Activated CD4-positive, CD25-positive, alpha-beta regulatory T cell treated with anti-CD3 and anti-CD28 coated beads, Interleukin-2, amount 50 U/mL, for 24 hours (primary cell): Measurements from ENCODE around the gene DKKL1.
"Not testable (repeated sequence)": the region's sequence is repeated elsewhere in the genome, so short reads cannot be mapped to it uniquely, and the experiment has no call there.

Experiments used
- ATAC-seq, 2 donors: fragments of 150-1000 bp; cut with Tn5 transposase; one replicate each; pipeline ENCODE4 v1.10.0; 2021; ENCODE audit warnings: mild to moderate bottlenecking in 1 of 2, moderate library complexity in 1 of 2

The DKKL1 gene

DNA sequence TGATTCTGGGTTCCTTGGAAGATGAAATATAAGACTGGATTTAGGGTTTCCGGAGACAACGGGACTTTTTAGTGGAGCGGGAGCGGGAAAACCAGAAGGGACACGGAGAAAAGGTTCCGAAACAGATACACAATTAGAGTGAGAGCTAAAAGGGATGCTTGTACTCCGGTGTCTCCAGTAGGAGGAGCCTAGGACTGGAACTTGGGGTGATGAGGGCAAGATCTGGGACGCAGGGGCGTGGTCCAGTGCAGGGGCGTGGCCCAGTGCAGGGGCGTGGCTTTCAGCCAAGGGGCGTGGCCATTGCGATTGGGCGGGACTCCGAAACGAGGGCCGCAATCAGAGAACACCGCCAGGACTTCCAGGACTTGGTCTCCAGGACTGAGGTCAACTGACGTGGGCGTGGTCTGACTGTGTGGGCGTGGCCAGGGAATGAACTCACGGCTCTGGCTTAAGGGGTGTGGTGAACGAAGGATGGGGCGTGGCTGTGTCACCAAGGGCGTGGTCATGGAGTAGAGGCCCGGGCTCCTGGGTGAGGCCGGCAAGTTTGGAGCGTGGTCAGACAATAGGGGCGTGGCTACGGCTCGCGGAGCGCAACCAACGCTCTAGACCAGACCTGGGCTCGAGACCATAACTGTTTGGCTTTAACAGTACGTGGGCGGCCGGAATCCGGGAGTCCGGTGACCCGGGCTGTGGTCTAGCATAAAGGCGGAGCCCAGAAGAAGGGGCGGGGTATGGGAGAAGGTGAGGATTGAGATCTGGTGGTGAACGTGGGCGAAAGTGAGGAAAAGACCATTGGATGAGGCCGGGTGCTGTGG is at the start of gene DKKL1:
Gene DKKL1 (plus strand): TSS at position 610 of the 815 bp plus-strand sequence. CDS start 122 bp downstream, at position 732.
- ATAC-seq = peak; percentile 66 to 74

DNA sequence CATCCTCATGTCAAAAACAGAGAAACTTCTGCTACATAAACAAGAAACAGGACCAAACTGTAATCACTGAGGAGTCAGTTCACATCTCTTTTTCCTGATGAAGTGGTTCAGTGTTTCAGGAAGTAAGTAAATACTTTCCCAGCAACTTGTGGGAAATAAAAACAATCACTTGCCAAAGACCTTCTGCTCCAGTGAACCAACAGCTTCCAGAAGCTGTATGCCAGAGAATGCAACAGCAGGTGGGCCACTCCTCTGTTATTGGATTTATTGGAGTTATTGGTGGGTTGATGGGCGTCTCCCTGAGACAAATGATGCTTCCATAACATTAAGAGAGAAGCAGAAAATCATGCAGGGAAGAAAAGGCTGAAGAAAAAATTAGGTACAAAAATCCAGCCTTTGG is 48.6 kb upstream of the DKKL1 start:
- no peak for ATAC-seq

DNA sequence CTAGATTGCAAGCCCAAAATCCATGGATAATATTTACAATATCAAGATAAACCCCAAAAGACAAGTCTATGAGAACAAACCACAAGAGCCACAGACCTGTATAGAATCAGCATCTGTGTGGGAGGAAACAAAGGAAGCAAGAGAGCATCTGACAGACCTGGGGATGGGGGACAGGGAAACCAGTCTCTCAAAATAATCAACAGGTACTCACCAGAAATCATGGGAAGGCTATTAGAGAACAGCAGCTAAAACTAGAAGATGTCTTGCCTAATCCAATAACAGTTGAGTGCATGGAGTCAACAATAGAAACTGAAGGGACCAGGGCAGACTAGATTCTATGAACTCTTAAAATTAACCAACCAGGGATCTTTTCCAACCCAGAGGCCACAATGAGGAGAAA is 47.4 kb upstream of the DKKL1 start:
- no peak for ATAC-seq

DNA sequence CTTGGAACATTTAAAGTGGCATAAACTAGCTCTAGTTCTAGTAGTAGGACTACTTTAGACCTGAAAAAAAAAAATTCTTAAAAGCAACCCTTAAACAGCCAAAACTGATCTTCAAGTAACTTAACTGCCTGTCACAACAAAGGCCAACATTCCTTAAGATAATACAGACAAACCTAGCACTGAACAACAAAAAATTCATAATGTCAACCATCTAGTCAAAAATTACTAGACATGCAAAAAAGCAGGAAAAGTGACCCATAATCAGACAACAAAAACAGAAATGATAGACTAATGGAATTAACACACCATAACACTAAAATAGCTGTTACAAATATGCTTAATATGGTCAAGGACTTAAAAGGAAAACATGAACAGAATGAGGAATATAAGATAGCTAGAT is 45.4 kb upstream of the DKKL1 start:
- no peak for ATAC-seq

DNA sequence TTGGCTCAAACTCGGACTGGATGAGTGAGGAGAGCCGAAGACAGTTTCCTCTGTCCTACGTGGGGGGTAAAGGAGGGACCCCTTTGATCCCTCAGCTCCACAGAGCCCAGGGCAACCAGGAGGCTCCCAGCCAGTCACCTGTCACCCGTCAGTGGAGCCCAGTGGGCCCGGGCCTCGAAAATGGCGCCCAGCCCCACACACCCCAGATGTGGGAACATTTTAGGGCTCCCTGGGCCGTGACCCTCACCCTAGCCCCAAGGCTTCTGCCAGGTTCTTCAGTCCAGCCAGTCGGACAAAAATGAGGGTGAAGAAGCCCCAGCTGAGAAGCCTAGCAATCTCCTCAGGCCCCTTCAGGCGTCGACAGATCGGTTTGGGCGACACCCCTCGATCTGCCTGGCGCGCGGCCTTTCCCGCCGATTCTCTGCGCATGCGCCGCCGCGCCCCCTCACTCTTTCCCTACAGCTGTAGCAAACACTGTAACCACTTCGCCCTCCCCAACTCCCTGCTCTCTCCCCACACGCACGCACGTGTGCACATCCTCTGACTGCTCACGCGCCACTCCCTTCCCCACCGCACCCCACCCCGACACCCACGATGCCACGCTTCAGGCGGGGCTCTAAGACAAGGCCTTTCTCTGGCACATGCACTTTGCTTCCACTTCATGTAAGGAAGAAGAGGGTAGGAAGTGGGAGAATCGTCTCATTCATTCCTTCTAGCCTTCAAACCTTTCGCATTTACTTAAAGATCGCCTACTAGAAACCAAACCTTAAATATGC is 38.7 kb upstream of the DKKL1 start, which contains the start of gene SLC6A16:
Gene SLC6A16 (minus strand): TSS at position 391 of the 776 bp plus-strand sequence. CDS start 13,844 bp downstream, outside the sequence.
- no peak for ATAC-seq

DNA sequence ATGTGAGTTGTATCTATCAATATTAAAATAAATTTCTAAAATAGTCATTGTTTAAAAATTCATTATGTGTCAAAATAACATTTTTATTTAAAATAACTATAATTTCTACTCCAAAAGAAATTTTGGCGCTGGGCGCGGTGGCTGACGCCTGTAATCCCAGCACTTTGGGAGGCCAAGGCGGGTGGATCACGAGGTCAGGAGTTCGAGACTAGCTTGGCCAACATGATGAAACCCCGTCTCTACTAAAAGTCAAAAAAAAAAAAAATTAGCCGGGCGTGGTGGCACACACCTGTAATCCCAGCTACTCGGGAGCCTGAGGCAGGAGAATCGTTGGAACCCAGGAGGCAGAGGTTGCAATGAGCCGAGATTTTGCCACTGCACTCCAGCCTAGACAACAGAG is 37.9 kb upstream of the DKKL1 start:
- not testable (repeated sequence) for ATAC-seq

DNA sequence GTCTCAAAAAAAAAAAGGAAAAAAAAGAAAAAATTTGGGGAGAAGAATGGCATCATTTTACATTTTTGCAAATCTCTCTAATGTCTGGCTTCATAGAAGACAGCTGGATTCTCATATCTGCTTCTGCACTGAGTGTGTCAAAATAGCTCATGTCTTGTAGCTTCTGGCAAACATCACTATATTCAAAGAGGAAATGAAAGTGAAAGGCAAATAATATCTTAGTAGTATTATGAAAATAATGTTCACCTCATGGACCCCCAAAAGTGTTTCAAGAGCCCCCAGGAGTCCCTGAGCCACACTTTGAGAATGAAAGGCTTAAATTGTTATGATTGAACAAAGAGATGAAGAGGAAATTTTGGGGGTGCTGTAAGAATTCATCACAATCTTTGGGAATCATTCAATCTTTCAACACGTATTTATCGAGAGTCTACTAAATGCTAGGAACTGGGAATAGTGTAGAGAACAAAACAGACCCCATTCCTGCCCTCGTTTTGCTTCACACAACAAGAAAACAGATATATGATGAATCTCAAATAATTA is 37.4 kb upstream of the DKKL1 start:
- no peak for ATAC-seq

DNA sequence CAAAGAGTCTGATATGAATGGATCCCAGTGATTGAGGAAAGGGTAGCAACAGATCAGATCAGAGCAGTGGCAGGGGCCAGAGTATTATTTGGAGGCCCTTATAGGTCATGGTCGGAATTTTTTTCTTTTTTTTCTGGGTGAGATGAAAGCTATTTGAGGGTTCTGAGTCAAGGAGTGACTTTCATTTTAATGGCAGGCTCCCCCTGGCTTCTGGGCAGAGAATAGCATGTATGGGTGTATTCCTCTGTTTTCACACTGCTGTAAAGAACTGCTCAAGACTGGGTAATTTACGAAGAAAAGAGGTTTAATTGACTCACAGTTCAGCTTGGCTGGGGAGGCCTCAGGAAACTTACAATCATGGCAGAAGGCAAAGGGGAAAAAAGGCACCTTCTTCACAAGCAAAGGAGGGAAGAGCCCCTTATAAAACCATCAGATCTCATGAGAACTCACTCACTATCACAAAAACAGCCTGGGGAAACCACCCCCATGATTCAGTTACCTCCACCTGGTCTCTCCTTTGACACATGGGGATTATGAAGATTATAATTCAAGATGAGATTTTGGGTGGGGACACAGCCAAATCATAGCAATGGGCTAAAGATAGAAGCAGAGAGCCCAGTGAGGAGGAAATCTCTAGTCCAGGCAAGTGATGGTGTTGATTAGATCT is 35.7 kb upstream of the DKKL1 start:
- ATAC-seq = peak; percentile 36 to 55

DNA sequence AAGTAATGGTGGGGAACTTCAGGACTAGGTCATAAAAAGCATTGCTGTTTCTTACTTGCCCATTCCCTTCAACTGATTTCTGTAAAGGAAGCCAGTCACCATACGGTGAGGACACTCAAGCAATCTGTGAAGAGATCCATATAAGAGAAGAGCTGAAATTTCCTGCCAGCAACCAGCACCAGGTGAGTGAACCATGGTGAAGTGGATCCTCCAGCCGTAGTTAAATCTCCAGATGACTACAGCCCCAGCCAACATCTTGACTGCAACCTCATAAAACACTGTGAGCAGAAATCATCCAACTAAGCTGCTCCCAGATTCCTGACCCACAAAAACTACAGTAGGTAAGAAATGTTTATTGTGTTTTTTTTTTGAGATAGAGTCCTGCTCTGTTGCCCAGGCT is 34.9 kb upstream of the DKKL1 start:
- ATAC-seq = no peak

DNA sequence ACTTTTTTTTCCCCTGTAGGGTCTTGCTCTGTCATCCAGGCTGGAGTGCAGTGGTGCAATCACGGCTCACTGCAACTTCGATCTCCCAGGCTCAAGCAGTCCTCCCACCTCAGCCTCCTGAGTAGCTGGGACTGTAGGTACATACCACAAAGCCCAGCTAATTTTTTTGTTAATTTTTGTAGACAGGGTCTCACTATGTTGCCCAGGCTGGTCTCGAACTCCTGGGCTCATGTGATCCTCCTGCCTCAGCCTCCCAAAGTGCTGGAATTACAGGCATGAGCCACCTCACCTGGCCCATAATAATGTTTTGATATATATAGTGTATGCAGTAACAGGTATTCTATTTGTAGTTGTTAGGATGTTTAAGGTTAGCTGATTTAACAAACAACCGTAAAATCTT is 32.5 kb upstream of the DKKL1 start:
- ATAC-seq = not testable (repeated sequence)

DNA sequence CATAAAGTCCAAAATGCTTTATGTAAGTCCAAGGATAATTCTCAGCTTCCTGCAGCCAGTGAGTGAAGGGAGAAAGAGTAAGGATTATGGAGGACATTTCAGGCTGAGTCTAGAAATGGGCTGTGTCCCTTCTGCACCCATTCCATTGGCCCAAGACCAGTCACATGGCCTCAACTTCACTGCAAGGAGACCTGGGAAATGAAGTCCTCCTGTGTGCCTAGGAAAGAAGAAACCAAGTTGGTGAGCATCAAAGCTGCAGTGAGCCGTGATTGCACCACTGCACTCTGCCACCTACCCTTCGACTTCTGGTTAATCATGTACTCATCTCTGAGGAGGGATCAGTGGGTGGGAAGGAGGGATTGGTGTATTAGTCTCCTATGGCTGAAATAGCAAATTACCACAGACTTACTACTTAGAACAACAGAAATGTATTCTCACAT is 32.0 kb upstream of the DKKL1 start:
- peak; percentile 75 to 82 for ATAC-seq

DNA sequence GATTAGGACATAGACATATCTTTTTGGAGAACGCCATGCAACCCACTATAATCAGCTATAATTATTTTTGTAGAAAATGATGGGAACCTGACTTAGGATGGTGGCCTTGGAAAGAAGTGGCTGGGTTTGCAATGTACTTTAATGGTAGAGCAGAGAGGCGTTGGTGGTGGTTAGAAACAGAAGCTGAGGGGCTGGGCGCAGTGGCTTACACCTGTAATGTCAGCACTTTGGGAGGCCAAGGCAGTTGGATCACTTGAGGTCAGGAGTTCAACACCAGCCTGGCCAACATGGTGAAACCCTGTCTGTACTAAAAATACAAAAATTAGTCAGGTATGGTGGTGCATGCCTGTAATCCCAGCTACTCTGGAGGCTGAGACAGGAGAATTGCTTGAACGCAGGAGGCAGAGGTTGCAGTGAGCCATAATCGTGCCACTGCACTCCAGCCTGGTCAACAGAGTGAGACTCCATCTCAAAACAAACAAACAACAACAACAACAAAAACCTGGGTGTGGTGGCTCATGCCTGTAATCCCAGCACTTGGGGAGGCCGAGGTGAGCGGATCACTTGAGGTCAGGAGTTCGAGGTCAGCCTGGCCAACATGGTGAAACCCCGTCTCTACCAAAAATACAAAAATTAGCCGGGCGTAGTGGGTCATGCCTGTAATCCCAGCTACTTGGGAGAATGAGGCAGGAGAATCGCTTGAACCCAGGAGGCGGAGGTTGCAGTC is 30.8 kb upstream of the DKKL1 start:
- ATAC-seq = not testable (repeated sequence)

DNA sequence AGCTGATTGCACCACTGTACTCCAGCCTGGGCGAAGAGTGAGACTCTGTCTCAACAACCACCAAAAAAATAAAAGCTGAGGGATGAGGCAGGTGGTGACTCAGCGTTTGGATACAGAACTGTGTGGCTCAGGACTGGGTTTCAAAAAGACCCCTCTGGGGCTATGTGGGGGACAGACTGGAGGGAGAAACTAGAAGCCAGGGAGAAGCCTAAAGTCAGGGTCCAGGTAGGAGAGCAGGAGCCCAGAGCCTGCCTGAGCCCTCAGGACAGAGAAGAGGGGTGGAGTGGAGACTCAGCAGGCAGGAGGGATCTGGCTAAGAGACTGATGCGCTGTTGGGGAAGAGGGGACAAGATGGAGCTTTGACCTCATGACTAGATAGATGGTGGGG is 30.3 kb upstream of the DKKL1 start:
- no peak for ATAC-seq

DNA sequence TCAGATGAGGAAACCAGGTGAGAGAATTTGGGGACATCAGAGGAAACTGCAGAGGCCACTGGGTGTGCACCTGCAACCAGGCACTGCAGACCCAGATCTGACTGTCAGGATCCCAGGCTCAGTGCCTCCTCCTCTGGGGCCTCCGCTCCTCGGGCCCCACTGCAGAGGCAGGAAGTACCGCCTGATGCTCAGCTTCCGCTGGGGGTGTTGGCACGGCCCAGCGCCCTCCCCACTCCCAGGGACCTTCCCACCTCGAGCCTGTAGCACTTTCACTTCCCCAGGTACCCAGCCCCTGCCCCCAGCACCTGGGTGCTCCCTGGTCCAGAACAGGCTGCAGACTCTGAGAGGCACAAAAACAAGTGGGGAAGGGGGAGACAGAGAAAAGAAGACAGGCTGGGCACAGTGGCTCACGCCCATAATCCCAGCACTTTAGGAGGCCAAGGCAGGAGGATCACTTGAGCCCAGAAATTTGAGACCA is 29.8 kb upstream of the DKKL1 start:
- peak; percentile 52 to 59 for ATAC-seq

DNA sequence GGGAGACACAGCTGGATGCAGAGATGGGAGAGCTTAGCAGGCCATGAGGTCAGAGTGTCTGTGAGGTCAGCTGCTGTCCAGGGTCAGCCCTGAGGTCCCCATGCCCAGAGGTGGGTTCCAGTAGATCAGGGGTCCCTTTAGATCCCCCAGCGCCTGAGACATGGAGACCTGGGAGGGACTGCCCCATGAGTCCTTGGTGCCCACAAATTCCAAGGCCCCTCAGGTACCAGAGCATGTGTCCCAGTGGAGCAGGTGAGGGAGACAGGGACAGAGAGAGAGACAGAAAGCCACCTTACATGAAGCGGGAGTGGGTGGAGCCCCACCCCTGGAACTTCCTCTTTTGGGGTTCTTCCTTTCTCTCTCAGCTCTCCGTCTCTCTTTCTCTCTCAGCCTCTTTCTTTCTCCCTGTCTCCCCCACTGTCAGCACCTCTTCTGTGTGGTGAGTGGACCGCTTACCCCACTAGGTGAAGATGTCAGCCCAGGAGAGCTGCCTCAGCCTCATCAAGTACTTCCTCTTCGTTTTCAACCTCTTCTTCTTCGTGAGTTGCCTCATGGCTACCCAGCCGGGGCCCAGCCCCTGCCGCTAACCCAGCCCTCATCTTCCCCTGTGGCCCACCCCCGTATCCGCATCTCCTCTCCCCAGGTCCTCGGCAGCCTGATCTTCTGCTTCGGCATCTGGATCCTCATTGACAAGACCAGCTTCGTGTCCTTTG is 28.4 kb upstream of the DKKL1 start, which contains the start of gene CD37:
Gene CD37 (plus strand): TSS at position 336 of the 713 bp plus-strand sequence. CDS start 135 bp downstream, at position 471.
- ATAC-seq = peak; percentile 40 to 42

DNA sequence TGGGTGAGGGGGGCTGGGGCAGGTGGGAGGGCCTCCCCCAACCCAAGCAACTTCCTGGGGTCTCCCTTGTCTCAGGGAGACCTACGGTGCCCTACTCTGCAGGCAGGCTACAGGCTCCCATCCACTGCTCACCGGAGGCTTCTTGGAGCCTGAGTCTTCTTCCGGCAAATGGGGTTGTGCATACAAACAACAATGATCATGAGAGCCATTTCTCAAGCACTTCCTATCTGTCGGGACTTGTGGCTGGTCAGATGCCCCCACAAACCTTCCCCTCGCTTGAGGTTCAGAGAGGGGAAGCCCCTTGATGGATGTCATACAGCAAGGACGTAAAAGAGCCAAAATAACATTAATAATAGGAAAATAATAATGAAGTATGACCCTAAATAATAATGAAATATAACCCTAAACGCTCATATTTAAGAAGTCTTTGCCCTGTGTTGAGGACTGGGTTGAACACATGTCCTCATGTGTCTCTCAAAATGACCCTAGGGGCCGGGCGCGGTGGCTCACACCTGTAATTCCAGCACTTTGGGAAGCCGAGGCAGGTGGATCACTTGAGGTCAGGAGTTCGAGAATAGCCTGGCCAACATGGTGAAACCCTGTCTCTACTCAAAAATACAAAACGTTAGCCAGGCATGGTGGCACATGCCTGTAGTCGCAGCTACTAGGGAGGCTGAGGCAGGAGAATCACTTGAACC is 27.7 kb upstream of the DKKL1 start:
- peak; percentile 11 to 41 for ATAC-seq

DNA sequence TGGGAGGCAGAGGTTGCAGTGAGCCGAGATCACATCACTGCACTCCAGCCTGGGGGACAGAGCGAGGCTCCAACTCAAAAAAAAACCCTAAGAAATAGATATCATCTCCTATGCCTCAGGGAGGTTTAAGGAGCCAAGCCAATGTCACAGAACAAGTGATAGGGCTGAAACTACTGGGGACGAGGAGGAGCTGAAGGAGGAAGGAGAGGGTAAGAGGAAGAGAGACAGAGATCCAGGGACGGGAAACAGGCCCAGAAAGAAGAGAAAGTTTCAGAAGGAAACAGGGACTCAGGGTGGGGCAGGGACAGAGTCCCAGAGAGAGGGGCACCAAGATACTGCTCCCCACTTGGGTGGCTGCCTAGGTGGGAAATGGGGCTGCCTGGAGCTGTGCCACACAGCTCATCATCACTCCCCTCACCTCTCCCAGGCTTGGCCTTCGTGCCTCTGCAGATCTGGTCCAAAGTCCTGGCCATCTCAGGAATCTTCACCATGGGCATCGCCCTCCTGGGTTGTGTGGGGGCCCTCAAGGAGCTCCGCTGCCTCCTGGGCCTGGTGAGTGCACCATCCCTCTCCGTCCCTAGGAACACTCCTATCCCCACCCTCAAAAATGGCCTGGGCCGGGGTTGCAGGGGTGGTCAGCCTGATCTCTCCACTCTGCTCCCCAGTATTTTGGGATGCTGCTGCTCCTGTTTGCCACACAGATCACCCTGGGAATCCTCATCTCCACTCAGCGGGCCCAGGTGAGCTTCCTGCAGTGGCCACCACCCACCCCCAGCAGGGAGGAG is 27.0 kb upstream of the DKKL1 start:
- ATAC-seq = no peak

DNA sequence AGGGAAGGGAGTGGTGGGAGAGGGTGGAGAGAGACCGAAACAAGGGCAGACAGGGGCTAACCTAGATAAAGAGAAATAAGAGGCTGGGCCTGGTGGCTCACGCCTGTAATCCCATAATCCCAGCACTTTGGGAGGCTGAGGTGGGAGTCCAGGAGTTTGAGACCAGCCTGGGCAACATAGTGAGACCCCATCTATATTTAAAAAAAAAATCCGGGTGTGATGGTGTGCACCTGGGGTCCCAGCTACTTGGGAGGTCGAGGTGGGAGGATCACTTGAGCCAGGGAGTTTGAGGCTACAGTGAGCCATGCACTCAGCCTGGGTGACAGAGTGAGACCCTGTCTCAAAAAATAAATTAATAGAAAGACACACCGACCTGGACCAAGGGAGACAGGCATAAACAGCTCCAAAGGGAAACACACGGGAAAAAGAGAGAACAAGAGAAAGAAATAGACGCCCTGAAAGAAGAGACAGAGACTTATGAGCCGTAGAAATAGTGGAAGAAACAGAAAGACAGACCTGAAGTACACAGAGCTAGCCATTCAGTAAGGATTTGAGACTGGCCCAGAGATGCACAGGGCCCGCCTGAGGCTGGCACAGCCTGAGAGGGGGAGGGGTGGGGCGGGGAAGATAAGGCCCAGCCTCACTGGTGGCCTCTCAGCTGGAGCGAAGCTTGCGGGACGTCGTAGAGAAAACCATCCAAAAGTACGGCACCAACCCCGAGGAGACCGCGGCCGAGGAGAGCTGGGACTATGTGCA is 26.2 kb upstream of the DKKL1 start:
- ATAC-seq = no peak
